ENCODE data around the gene CUL4A.

DNA sequence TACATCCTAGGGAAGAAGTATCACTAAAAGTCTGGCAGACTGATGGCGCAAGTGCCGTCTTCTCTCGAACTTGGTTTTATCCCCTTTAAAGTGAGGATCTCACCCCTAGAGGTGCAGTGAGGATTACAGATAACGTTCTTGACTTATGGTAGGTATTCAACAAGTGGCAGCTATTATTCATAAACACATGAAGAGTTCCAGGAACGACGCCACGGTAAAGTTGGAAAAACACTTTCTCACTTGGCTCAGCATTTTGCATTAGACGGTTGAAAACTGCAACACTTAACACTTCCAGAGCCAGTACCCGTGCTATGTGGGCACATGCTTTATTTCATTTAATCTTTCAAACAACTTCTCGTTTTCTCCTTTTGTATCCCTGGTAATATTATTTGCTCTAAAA is 42.3 kb upstream of the CUL4A start:
- no peak for TF ChIP-seq POLR2A (IDR thresholded peaks at IDR 0.05)
- TF ChIP-seq, protein P1, sequence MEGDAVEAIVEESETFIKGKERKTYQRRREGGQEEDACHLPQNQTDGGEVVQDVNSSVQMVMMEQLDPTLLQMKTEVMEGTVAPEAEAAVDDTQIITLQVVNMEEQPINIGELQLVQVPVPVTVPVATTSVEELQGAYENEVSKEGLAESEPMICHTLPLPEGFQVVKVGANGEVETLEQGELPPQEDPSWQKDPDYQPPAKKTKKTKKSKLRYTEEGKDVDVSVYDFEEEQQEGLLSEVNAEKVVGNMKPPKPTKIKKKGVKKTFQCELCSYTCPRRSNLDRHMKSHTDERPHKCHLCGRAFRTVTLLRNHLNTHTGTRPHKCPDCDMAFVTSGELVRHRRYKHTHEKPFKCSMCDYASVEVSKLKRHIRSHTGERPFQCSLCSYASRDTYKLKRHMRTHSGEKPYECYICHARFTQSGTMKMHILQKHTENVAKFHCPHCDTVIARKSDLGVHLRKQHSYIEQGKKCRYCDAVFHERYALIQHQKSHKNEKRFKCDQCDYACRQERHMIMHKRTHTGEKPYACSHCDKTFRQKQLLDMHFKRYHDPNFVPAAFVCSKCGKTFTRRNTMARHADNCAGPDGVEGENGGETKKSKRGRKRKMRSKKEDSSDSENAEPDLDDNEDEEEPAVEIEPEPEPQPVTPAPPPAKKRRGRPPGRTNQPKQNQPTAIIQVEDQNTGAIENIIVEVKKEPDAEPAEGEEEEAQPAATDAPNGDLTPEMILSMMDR (IDR thresholded peaks at IDR 0.05) = no peak

Measured in Peyer's patch (tissue), 4 donors.